NOMO-1 treated with DMSO at 0.1 percent for 48 hours (cell line): Measurements from ENCODE around the gene CCDC3.
A peak's percentile ranks its signal among the peaks of the same experiment; 100 is the strongest.

ENCODE experiments used
- DNase-seq: peaks from one replicate; lab custom pipeline; 2025; ENCODE audit not compliant: unreplicated experiment; lab: John Stamatoyannopoulos, UW

Gene CCDC3

GRCh38 chr10:12965571-12965970 lies 35.9 kb downstream of the CCDC3 start:
- DNase-seq = no peak

GRCh38 chr10:12962556-12962955 lies 39.0 kb downstream of the CCDC3 start:
- DNase-seq = no peak

- no peak for DNase-seq
Observed at GRCh38 chr10:12961416-12962205, 39.9 kb downstream of the CCDC3 start.

- DNase-seq = no peak
Observed at GRCh38 chr10:12960941-12961340, 40.6 kb downstream of the CCDC3 start.

GRCh38 chr10:12960334-12960898 lies 41.1 kb downstream of the CCDC3 start:
- no peak for DNase-seq

GRCh38 chr10:12958546-12959110 lies 42.9 kb downstream of the CCDC3 start:
- DNase-seq = no peak

- no peak for DNase-seq
Observed at GRCh38 chr10:12957081-12957480, 44.4 kb downstream of the CCDC3 start.

GRCh38 chr10:12954866-12955265 lies 46.6 kb downstream of the CCDC3 start:
- no peak for DNase-seq

GRCh38 chr10:12950583-12951128 lies 50.9 kb downstream of the CCDC3 start:
- DNase-seq = no peak

GRCh38 chr10:12949248-12949647 lies 52.3 kb downstream of the CCDC3 start:
- no peak for DNase-seq

- no peak for DNase-seq
Observed at GRCh38 chr10:12947741-12948140, 53.8 kb downstream of the CCDC3 start.

GRCh38 chr10:12946372-12946771 lies 55.1 kb downstream of the CCDC3 start:
- no peak for DNase-seq

GRCh38 chr10:12945690-12946359 lies 55.7 kb downstream of the CCDC3 start:
- peak; percentile 14 for DNase-seq

- no peak for DNase-seq
Observed at GRCh38 chr10:12944931-12945330, 56.6 kb downstream of the CCDC3 start.

GRCh38 chr10:12943425-12943824 lies 58.1 kb downstream of the CCDC3 start:
- no peak for DNase-seq

- DNase-seq = no peak
Observed at GRCh38 chr10:12941966-12942365, 59.5 kb downstream of the CCDC3 start.

GRCh38 chr10:12940791-12941190 lies 60.7 kb downstream of the CCDC3 start:
- no peak for DNase-seq

GRCh38 chr10:12938271-12938670 lies 63.2 kb downstream of the CCDC3 start:
- DNase-seq = no peak

GRCh38 chr10:12937527-12937926 lies 64.0 kb downstream of the CCDC3 start:
- DNase-seq = no peak

GRCh38 chr10:12934777-12935176 lies 66.7 kb downstream of the CCDC3 start:
- peak; percentile 69 for DNase-seq

GRCh38 chr10:12929381-12929780 lies 72.1 kb downstream of the CCDC3 start:
- DNase-seq = no peak

- DNase-seq = no peak
Observed at GRCh38 chr10:12928571-12928970, 72.9 kb downstream of the CCDC3 start.
